ENCODE data around the gene FAM120AOS.

The FAM120AOS gene

DNA sequence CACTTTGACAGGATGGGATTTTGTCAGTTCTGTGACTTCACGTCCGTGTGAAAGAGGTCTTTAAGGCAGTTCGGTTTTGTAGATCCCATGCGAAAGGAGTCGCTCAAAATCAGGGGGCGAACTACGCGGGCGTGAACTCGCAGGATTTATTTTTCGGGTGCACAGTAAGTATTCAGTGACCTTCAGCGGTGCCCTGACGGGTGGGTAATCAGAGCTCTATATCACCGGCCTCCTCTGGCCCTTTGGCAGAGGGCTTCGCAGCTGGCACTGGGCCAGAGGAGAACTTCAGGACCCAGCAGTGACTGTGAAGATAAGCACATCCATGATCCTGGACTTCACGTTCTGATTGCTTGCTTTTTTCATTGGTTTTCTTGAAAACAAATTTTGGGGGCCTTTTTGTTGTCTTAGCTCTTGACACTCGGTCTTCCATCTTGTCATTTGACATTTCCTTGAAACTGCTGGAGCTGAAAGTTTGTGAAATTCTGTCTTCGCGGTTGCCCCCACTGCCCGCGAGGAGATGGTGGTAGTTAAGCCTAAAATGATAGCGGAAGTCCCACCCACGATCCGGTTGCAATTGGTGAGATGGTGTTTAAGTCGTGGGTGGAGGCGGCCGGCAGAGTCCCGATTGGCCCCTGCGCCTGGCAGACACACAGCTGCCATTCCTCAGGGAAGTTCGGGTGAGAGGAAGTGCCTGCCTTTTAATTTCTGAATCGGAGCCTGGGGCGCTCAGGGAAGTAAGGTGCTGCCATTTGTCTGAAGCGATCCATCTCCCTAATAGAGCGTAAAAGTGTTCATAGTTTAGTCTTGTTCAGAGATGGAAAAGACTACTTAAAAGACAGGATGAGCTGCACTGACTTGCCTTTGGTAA lies at the start of gene FAM120AOS:
TSS of gene FAM120AOS (minus strand) at position 535 of the 868 bp plus-strand sequence. CDS start 872 bp downstream, outside the sequence.
- H3K27ac ChIP-seq (ENCODE audit: poor library complexity, severe bottlenecking): peak within 1 kb of the TSS; percentile 81

GRCh38 chr9:93501406-93501805 lies 48.0 kb upstream of the FAM120AOS start:
- TF ChIP-seq CTCF (IDR thresholded peaks at IDR 0.05; ENCODE audit: poor library complexity, severe bottlenecking): no peak
- Histone ChIP-seq H3K4me1 (ENCODE audit: insufficient read depth, poor library complexity, severe bottlenecking) (peaks cover 20% of the 10 kb centered on the region), H3K27me3 (ENCODE audit: insufficient read depth, poor library complexity, severe bottlenecking) (no peaks in the 10 kb centered on the region), H3K4me3 (ENCODE audit: severe bottlenecking) (peak overlapping the region; percentile 12), H3K9me3 (ENCODE audit: severe bottlenecking) (no peaks in the 10 kb centered on the region), H3K27ac (ENCODE audit: poor library complexity, severe bottlenecking) (peak overlapping the region; percentile 16), H3K36me3 (ENCODE audit: low read depth) (peaks cover 75% of the 10 kb centered on the region)
- DNase-seq (ENCODE audit: low spot score): no peak
- ATAC-seq (ENCODE audit: low read depth): no peak

More for the DNA sequence above, at the start of gene FAM120AOS:
- TF ChIP-seq CTCF (IDR thresholded peaks at IDR 0.05; ENCODE audit: poor library complexity, severe bottlenecking): no peak
- peak; percentile 93 for DNase-seq (ENCODE audit: low spot score)
- Histone ChIP-seq H3K27me3 (ENCODE audit: insufficient read depth, poor library complexity, severe bottlenecking) (no peaks in the 10 kb centered on the region), H3K9me3 (ENCODE audit: severe bottlenecking) (no peaks in the 10 kb centered on the region), H3K36me3 (ENCODE audit: low read depth) (peaks cover 60% of the 10 kb centered on the region), H3K4me3 (ENCODE audit: severe bottlenecking) (peak within 1 kb of the TSS; percentile 88), H3K4me1 (ENCODE audit: insufficient read depth, poor library complexity, severe bottlenecking) (peaks cover 27% of the 10 kb centered on the region)
- ATAC-seq (ENCODE audit: low read depth): peak; percentile 86

- Histone ChIP-seq H3K4me3 (ENCODE audit: severe bottlenecking) (peak overlapping the region; percentile 12), H3K36me3 (ENCODE audit: low read depth) (peaks cover 79% of the 10 kb centered on the region), H3K27me3 (ENCODE audit: insufficient read depth, poor library complexity, severe bottlenecking) (no peaks in the 10 kb centered on the region), H3K27ac (ENCODE audit: poor library complexity, severe bottlenecking) (peak overlapping the region; percentile 16), H3K9me3 (ENCODE audit: severe bottlenecking) (no peaks in the 10 kb centered on the region), H3K4me1 (ENCODE audit: insufficient read depth, poor library complexity, severe bottlenecking) (peaks cover 18% of the 10 kb centered on the region)
- no peak for TF ChIP-seq CTCF (IDR thresholded peaks at IDR 0.05; ENCODE audit: poor library complexity, severe bottlenecking)
- ATAC-seq (ENCODE audit: low read depth) (peak; percentile 11; the same call in 1 of the 3 replicates), DNase-seq (ENCODE audit: low spot score) (no peak)
Observed at GRCh38 chr9:93500571-93501298, 47.4 kb upstream of the FAM120AOS start.

GRCh38 chr9:93496285-93496684 lies 42.9 kb upstream of the FAM120AOS start:
- Histone ChIP-seq H3K27ac (ENCODE audit: poor library complexity, severe bottlenecking) (no peak overlapping the region), H3K36me3 (ENCODE audit: low read depth) (peaks cover 78% of the 10 kb centered on the region), H3K4me1 (ENCODE audit: insufficient read depth, poor library complexity, severe bottlenecking) (no peaks in the 10 kb centered on the region), H3K4me3 (ENCODE audit: severe bottlenecking) (no peak overlapping the region), H3K9me3 (ENCODE audit: severe bottlenecking) (no peaks in the 10 kb centered on the region), H3K27me3 (ENCODE audit: insufficient read depth, poor library complexity, severe bottlenecking) (no peaks in the 10 kb centered on the region)
- TF ChIP-seq CTCF (IDR thresholded peaks at IDR 0.05; ENCODE audit: poor library complexity, severe bottlenecking): no peak
- DNase-seq (ENCODE audit: low spot score): no peak
- no peak for ATAC-seq (ENCODE audit: low read depth)

Data from RWPE2 (cell line).